Aorta (tissue), 5 donors: ENCODE data around the gene DBH. TPM values are rescaled to one million over a fixed set of nuclear protein-coding genes. Genes with fewer than 3 reads are reported as not detected.

Experiments
- ATAC-seq: fragments of 200-7000 bp; cut with Tn5 transposase; one replicate; pipeline ENCODE4 v1.9.1; 2022; ENCODE audit warnings: moderate library complexity; ENCODE audit not compliant: low FRiP score
- DNase-seq, 2 donors: peaks; one replicate each; pipeline ENCODE4 v3.0.0-alpha.2; 2020
- H3K27ac ChIP-seq, 2 donors: one replicate each; pipeline ENCODE4 v1.5.1; 2013; ENCODE audit warnings: low read length in 2 of 2, mild to moderate bottlenecking in 2 of 2, moderate library complexity in 2 of 2, control low read depth in 1 of 2, inconsistent platforms in 1 of 2, low read depth in 1 of 2
- H3K27me3 ChIP-seq, 2 donors: one replicate each; pipeline ENCODE4 v1.6.1; 2013; ENCODE audit warnings: control low read depth in 1 of 2, low read length in 1 of 2, mild to moderate bottlenecking in 1 of 2, moderate library complexity in 1 of 2; ENCODE audit not compliant: insufficient read depth in 2 of 2, control insufficient read depth in 1 of 2
- H3K36me3 ChIP-seq, 2 donors: one replicate each; pipeline ENCODE4 v1.6.1; 2013; ENCODE audit warnings: control low read depth in 1 of 2, low read length in 1 of 2, mild to moderate bottlenecking in 1 of 2; ENCODE audit not compliant: insufficient read depth in 2 of 2, control insufficient read depth in 1 of 2
- H3K4me1 ChIP-seq, 2 donors: one replicate each; pipeline ENCODE4 v1.6.1; 2013; ENCODE audit warnings: low read length in 2 of 2, control low read depth in 1 of 2, mild to moderate bottlenecking in 1 of 2, moderate library complexity in 1 of 2; ENCODE audit not compliant: insufficient read depth in 2 of 2, control insufficient read depth in 1 of 2
- H3K4me3 ChIP-seq, 2 donors: one replicate each; pipeline ENCODE4 v1.5.1; 2013; ENCODE audit warnings: low read length in 2 of 2, control low read depth in 1 of 2, mild to moderate bottlenecking in 1 of 2
- H3K9me3 ChIP-seq: one replicate; pipeline ENCODE4 v1.6.1; 2013; ENCODE audit warnings: mild to moderate bottlenecking, low read length; ENCODE audit not compliant: control insufficient read depth
- WGBS, 2 donors: extraction: QIAGEN DNeasy Blood & Tissue Kit; methylation state at CpG; one replicate each; pipeline ENCODE4 v1.1.7; 2013; 5-methylcytosine and 5-hydroxymethylcytosine counted together
- intact Hi-C, 2 donors: fragments of 100-400 bp; cut with DNase I; formaldehyde crosslinking; loops; one replicate each; pipeline versions ENCODE4 v1.14.2 to v1.15.0; 2022
- polyA plus RNA-seq, 2 donors: library from polyadenylated mRNA; stranded (reverse); fragments of 200-250 nt; gene quantifications; one replicate each; pipeline ENCODE4 v1.2.3, GENCODE V29; 2013
- total RNA-seq, 2 donors: library from RNA; stranded (reverse); fragmentation: NEBNext Ultra II Directional; extraction: Animal tissue kit (Norgen Biotek cat#: 25700); gene quantifications; one replicate each; pipeline ENCODE4 v1.2.1, GENCODE V29; 2021
- donor health status: healthy with polysubstance abuse.
- donor health status: Bipolar disorder and iron deficiency.
- donor health status: DM: no; HTN: no; CAD: no.
- donor health status: DM: no; HTN: no; CAD: no.
- donor health status: DM: yes; HTN: yes; CAD: no.

DBH gene
- total and polyA plus RNA-seq, 4 donors: not detected

GRCh38 chr9:133653638-133654037 lies 17.5 kb downstream of the DBH start:
- ATAC-seq: no peak
- intact Hi-C loops: no loop called here
- no peaks in the 10 kb centered on the region for H3K36me3 ChIP-seq
- no peak for DNase-seq
- WGBS, 2 donors: 72 to 76% methylated on average over 9 of the region's 9 CpGs
- H3K27ac ChIP-seq: no peak overlapping the region
- H3K9me3 ChIP-seq: no peaks in the 10 kb centered on the region
- no peaks in the 10 kb centered on the region for H3K4me1 ChIP-seq
- no peak overlapping the region for H3K4me3 ChIP-seq
- no peaks in the 10 kb centered on the region for H3K27me3 ChIP-seq

- intact Hi-C loops: no loop called here
- Histone ChIP-seq H3K9me3 (no peaks in the 10 kb centered on the region), H3K27me3 (no peaks in the 10 kb centered on the region), H3K36me3 (no peaks in the 10 kb centered on the region), H3K4me3 (no peak overlapping the region), H3K27ac (no peak overlapping the region), H3K4me1 (no peaks in the 10 kb centered on the region)
- no peak for DNase-seq
- 58 to 59% methylated on average over 38 of the region's 38 CpGs for WGBS, 2 donors
- no peak for ATAC-seq
Measured at GRCh38 chr9:133654736-133655657, 18.8 kb downstream of the DBH start.

- H3K27me3 ChIP-seq: no peaks in the 10 kb centered on the region
- no peaks in the 10 kb centered on the region for H3K9me3 ChIP-seq
- ATAC-seq (no peak), DNase-seq (no peak)
- no peak overlapping the region for H3K27ac ChIP-seq
- no peaks in the 10 kb centered on the region for H3K36me3 ChIP-seq
- H3K4me3 ChIP-seq: no peak overlapping the region
- 41 to 53% methylated on average over 14 of the region's 14 CpGs for WGBS, 2 donors
- intact Hi-C loops: no loop called here
- H3K4me1 ChIP-seq: no peaks in the 10 kb centered on the region
Measured at GRCh38 chr9:133655701-133656100, 19.5 kb downstream of the DBH start.

GRCh38 chr9:133656211-133657119 lies 20.3 kb downstream of the DBH start:
- H3K36me3 ChIP-seq: no peaks in the 10 kb centered on the region
- ATAC-seq (no peak), DNase-seq (no peak)
- H3K27ac ChIP-seq: no peak overlapping the region
- WGBS, 2 donors: 63 to 65% methylated on average over 36 of the region's 36 CpGs
- H3K9me3 ChIP-seq: no peaks in the 10 kb centered on the region
- no peaks in the 10 kb centered on the region for H3K4me1 ChIP-seq
- intact Hi-C loops: no loop called here
- no peaks in the 10 kb centered on the region for H3K27me3 ChIP-seq
- no peak overlapping the region for H3K4me3 ChIP-seq

- Histone ChIP-seq H3K27ac (no peak overlapping the region), H3K27me3 (no peaks in the 10 kb centered on the region), H3K4me1 (no peaks in the 10 kb centered on the region), H3K4me3 (no peak overlapping the region), H3K9me3 (no peaks in the 10 kb centered on the region), H3K36me3 (no peaks in the 10 kb centered on the region)
- intact Hi-C loops: no loop called here
- 68 to 72% methylated on average over 13 of the region's 13 CpGs for WGBS, 2 donors
- ATAC-seq: no peak
- no peak for DNase-seq
Measured at GRCh38 chr9:133657120-133657661, 21.0 kb downstream of the DBH start.

GRCh38 chr9:133658442-133659431 lies 22.6 kb downstream of the DBH start:
- Histone ChIP-seq H3K4me1 (no peaks in the 10 kb centered on the region), H3K36me3 (no peaks in the 10 kb centered on the region), H3K27me3 (no peaks in the 10 kb centered on the region), H3K9me3 (no peaks in the 10 kb centered on the region), H3K4me3 (no peak overlapping the region), H3K27ac (no peak overlapping the region)
- ATAC-seq (peak; percentile 56), DNase-seq (peak in 1 of 2 donors; percentile 56)
- intact Hi-C loops: no loop called here
- 2 to 4% methylated on average over 46 of the region's 46 CpGs for WGBS, 2 donors

- DNase-seq: no peak
- Histone ChIP-seq H3K27me3 (no peaks in the 10 kb centered on the region), H3K27ac (no peak overlapping the region), H3K9me3 (no peaks in the 10 kb centered on the region), H3K4me3 (no peak overlapping the region), H3K4me1 (no peaks in the 10 kb centered on the region), H3K36me3 (no peaks in the 10 kb centered on the region)
- intact Hi-C loops: no loop called here
- no peak for ATAC-seq
- WGBS, 2 donors: 46 to 58% methylated on average over 13 of the region's 13 CpGs
Measured at GRCh38 chr9:133659516-133659915, 23.4 kb downstream of the DBH start.
